Measurements from ENCODE around the gene AMOTL1.

DNA sequence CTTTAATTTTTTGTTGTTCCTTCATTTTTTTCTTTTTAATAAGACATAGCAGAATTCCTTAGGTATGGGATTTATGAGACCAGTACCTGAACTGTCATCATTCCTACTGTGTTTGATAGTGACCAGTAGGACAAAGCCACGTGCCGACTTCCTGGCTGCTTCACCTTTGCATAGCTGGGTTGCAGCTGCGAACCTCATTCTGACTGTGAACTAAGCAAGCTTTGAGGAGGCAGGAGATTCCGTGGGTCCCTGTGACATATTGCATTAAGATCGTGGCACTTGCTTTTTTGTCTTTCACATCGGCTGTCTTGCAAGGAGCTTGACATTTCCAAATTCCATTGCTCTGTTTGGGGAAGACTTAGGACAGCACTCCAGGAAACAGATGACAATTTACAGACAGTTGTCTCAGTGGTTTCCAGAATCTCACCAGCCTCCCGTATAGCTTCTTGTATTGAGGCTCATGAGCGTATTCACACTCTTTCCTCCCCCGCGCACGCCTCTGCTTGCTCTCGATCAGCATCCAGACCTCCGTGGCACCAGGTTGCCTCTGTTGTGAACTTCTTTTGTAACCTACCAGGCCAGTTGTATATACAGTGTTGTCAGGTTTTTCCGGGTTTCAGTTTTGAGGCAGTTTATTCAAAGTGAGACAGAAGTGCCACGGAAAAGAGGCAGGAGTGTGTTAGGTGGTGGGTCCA is 103.5 kb downstream of the AMOTL1 start:
- TF ChIP-seq, protein P1, sequence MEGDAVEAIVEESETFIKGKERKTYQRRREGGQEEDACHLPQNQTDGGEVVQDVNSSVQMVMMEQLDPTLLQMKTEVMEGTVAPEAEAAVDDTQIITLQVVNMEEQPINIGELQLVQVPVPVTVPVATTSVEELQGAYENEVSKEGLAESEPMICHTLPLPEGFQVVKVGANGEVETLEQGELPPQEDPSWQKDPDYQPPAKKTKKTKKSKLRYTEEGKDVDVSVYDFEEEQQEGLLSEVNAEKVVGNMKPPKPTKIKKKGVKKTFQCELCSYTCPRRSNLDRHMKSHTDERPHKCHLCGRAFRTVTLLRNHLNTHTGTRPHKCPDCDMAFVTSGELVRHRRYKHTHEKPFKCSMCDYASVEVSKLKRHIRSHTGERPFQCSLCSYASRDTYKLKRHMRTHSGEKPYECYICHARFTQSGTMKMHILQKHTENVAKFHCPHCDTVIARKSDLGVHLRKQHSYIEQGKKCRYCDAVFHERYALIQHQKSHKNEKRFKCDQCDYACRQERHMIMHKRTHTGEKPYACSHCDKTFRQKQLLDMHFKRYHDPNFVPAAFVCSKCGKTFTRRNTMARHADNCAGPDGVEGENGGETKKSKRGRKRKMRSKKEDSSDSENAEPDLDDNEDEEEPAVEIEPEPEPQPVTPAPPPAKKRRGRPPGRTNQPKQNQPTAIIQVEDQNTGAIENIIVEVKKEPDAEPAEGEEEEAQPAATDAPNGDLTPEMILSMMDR (IDR thresholded peaks at IDR 0.05; ENCODE audit: borderline replicate concordance, extremely low read depth, low read length, poor library complexity, severe bottlenecking): no peak
- TF ChIP-seq EZH2 (IDR thresholded peaks at IDR 0.05; ENCODE audit: borderline replicate concordance, low read depth, low read length, severe bottlenecking): no peak
